NCI-H1930 (cell line): ENCODE results near the gene SCGB1D4.

Source experiments
- DNase-seq, 2 experiments: peaks; one replicate each; lab custom pipeline; 2025; lab: John Stamatoyannopoulos, UW

Gene SCGB1D4

GRCh38 chr11:62273789-62274275, 25.0 kb downstream of the SCGB1D4 start:
- no peak for DNase-seq

GRCh38 chr11:62273284-62273683, 25.6 kb downstream of the SCGB1D4 start:
- DNase-seq, result no peak

- DNase-seq, result no peak
Measured at GRCh38 chr11:62269654-62270278, 29.1 kb downstream of the SCGB1D4 start, which contains the start of gene SCGB2A2. Gene SCGB2A2 (plus strand): TSS chr11:62270158. CDS start chr11:62270217, 59 bp downstream.

GRCh38 chr11:62267576-62267975, 31.3 kb downstream of the SCGB1D4 start:
- no peak for DNase-seq

- DNase-seq, result no peak
Measured at GRCh38 chr11:62267050-62267449, 31.8 kb downstream of the SCGB1D4 start.

- DNase-seq, result no peak
Measured at GRCh38 chr11:62266558-62266957, 32.3 kb downstream of the SCGB1D4 start.

- DNase-seq, result no peak
Measured at GRCh38 chr11:62264004-62264403, 34.9 kb downstream of the SCGB1D4 start.

- DNase-seq, result no peak
Measured at GRCh38 chr11:62260261-62260953, 38.5 kb downstream of the SCGB1D4 start.

GRCh38 chr11:62256281-62256680, 42.6 kb downstream of the SCGB1D4 start:
- no peak for DNase-seq

- DNase-seq, result no peak
Measured at GRCh38 chr11:62253999-62254542, 44.8 kb downstream of the SCGB1D4 start.

GRCh38 chr11:62251698-62252097, 47.2 kb downstream of the SCGB1D4 start:
- DNase-seq, result no peak
